SK-N-SH treated with all-trans-retinoic acid at 6 μM for 48 hours (cell line): ENCODE data around the gene PAEP.

Source experiments
- ATAC-seq: fragments of 200-7000 bp; cut with Tn5 transposase; 3 replicates; pipeline ENCODE4 v1.9.1; 2020; ENCODE audit warnings: mild to moderate bottlenecking, moderate library complexity
- ARNTL ChIP-seq: fragments of 450-650 bp; formaldehyde crosslinking; IDR thresholded peaks from 2 replicates; pipeline ENCODE4 v1.5.0; 2020; ENCODE audit warnings: low read depth, mild to moderate bottlenecking, moderate library complexity, borderline replicate concordance
- BACH2 ChIP-seq: fragments of 250-450 bp; sonication (Bioruptor Pico); IDR thresholded peaks from 2 replicates; pipeline ENCODE4 v1.9.0; 2021; ENCODE audit warnings: mild to moderate bottlenecking, borderline replicate concordance
- CREB5 ChIP-seq: fragments of 250-450 bp; sonication (Bioruptor Pico); IDR thresholded peaks from 2 replicates; pipeline ENCODE4 v1.5.1; 2020; ENCODE audit warnings: low read depth, mild to moderate bottlenecking, moderate library complexity
- CSDC2 ChIP-seq: fragments of 250-450 bp; sonication (Bioruptor Pico); IDR thresholded peaks from 2 replicates; pipeline ENCODE4 v1.5.0; 2020; ENCODE audit warnings: mild to moderate bottlenecking, moderate library complexity
- CSRNP3 ChIP-seq: fragments of 250-450 bp; sonication (Bioruptor Pico); IDR thresholded peaks from 2 replicates; pipeline ENCODE4 v1.5.1; 2021; ENCODE audit warnings: mild to moderate bottlenecking, moderate library complexity
- OSR1 ChIP-seq: fragments of 250-450 bp; sonication (Bioruptor Pico); IDR thresholded peaks from 2 replicates; pipeline ENCODE4 v1.8.0; 2022; ENCODE audit warnings: moderate library complexity, mild to moderate bottlenecking, inconsistent platforms
- PPARA ChIP-seq: fragments of 250-450 bp; sonication (Bioruptor Pico); IDR thresholded peaks from 2 replicates; pipeline ENCODE4 v1.5.0; 2020; ENCODE audit warnings: mild to moderate bottlenecking, borderline replicate concordance
- SNAI2 ChIP-seq: fragments of 250-450 bp; sonication (Bioruptor Pico); IDR thresholded peaks from 2 replicates; pipeline ENCODE4 v1.5.0; 2020; ENCODE audit warnings: mild to moderate bottlenecking, moderate library complexity
- TCF4 ChIP-seq: fragments of 250-450 bp; sonication (Bioruptor Pico); IDR thresholded peaks from 2 replicates; pipeline ENCODE4 v1.8.0; 2021; ENCODE audit warnings: mild to moderate bottlenecking, moderate library complexity, borderline replicate concordance
- ZC3H10 ChIP-seq: fragments of 250-450 bp; sonication (Bioruptor Pico); IDR thresholded peaks from 2 replicates; pipeline ENCODE4 v1.5.1; 2021; ENCODE audit warnings: mild to moderate bottlenecking, moderate library complexity
- ZFP3 ChIP-seq: fragments of 250-450 bp; sonication (Bioruptor Pico); IDR thresholded peaks from 2 replicates; pipeline ENCODE4 v1.5.0; 2020; ENCODE audit warnings: mild to moderate bottlenecking, moderate library complexity
- ZFP30 ChIP-seq: fragments of 450-650 bp; formaldehyde crosslinking; IDR thresholded peaks from 2 replicates; pipeline ENCODE4 v1.5.0; 2022; ENCODE audit warnings: mild to moderate bottlenecking, moderate library complexity
- ZNF565 ChIP-seq: fragments of 450-650 bp; formaldehyde crosslinking; conservative IDR thresholded peaks from 2 replicates; pipeline ENCODE4 v1.5.0; 2020; ENCODE audit warnings: low read depth, mild to moderate bottlenecking, moderate library complexity
- ZNF70 ChIP-seq: fragments of 450-650 bp; formaldehyde crosslinking; IDR thresholded peaks from 2 replicates; pipeline ENCODE4 v1.5.0; 2020; ENCODE audit warnings: mild to moderate bottlenecking, moderate library complexity
- ZNF8 ChIP-seq: fragments of 450-650 bp; formaldehyde crosslinking; IDR thresholded peaks from 2 replicates; pipeline ENCODE4 v1.5.0; 2020; ENCODE audit warnings: mild to moderate bottlenecking, moderate library complexity
- TF ChIP-seq, protein P1 (sequence below): fragments of 250-450 bp; sonication (Bioruptor Pico); IDR thresholded peaks from 2 replicates; pipeline ENCODE4 v1.5.0; 2020; ENCODE audit warnings: mild to moderate bottlenecking, moderate library complexity
- TF ChIP-seq, protein P2 (sequence below): fragments of 250-450 bp; sonication (Bioruptor Pico); IDR thresholded peaks from 2 replicates; pipeline ENCODE4 v1.8.0; 2021; ENCODE audit warnings: low read depth, mild to moderate bottlenecking, moderate library complexity, borderline replicate concordance
- TF ChIP-seq, protein P3 (sequence below): fragments of 250-450 bp; sonication (Bioruptor Pico); IDR thresholded peaks from 2 replicates; pipeline ENCODE4 v1.8.0; 2020; ENCODE audit warnings: mild to moderate bottlenecking, moderate library complexity, borderline replicate concordance

Gene PAEP

GRCh38 chr9:135589596-135590485 lies 28.3 kb downstream of the PAEP start:
- TF ChIP-seq CSRNP3 (CRISPR knock-in tag) (no peak), ARNTL (CRISPR knock-in tag) (no peak), SNAI2 (CRISPR knock-in tag) (no peak), ZNF8 (no peak), ZNF70 (no peak), TCF4 (CRISPR knock-in tag) (no peak)
- TF ChIP-seq, protein P1, sequence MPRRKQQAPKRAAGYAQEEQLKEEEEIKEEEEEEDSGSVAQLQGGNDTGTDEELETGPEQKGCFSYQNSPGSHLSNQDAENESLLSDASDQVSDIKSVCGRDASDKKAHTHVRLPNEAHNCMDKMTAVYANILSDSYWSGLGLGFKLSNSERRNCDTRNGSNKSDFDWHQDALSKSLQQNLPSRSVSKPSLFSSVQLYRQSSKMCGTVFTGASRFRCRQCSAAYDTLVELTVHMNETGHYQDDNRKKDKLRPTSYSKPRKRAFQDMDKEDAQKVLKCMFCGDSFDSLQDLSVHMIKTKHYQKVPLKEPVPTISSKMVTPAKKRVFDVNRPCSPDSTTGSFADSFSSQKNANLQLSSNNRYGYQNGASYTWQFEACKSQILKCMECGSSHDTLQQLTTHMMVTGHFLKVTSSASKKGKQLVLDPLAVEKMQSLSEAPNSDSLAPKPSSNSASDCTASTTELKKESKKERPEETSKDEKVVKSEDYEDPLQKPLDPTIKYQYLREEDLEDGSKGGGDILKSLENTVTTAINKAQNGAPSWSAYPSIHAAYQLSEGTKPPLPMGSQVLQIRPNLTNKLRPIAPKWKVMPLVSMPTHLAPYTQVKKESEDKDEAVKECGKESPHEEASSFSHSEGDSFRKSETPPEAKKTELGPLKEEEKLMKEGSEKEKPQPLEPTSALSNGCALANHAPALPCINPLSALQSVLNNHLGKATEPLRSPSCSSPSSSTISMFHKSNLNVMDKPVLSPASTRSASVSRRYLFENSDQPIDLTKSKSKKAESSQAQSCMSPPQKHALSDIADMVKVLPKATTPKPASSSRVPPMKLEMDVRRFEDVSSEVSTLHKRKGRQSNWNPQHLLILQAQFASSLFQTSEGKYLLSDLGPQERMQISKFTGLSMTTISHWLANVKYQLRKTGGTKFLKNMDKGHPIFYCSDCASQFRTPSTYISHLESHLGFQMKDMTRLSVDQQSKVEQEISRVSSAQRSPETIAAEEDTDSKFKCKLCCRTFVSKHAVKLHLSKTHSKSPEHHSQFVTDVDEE (CRISPR knock-in tag) = no peak
- TF ChIP-seq, protein P2, sequence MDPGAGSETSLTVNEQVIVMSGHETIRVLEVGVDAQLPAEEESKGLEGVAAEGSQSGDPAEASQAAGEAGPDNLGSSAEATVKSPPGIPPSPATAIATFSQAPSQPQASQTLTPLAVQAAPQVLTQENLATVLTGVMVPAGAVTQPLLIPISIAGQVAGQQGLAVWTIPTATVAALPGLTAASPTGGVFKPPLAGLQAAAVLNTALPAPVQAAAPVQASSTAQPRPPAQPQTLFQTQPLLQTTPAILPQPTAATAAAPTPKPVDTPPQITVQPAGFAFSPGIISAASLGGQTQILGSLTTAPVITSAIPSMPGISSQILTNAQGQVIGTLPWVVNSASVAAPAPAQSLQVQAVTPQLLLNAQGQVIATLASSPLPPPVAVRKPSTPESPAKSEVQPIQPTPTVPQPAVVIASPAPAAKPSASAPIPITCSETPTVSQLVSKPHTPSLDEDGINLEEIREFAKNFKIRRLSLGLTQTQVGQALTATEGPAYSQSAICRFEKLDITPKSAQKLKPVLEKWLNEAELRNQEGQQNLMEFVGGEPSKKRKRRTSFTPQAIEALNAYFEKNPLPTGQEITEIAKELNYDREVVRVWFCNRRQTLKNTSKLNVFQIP = no peak
- no peak for ATAC-seq

- TF ChIP-seq, protein P2 = no peak
- TF ChIP-seq TCF4 (CRISPR knock-in tag) = no peak
- no peak for TF ChIP-seq ZFP30 (CRISPR knock-in tag)
- TF ChIP-seq, all 23 proteins: peak for 0
- ATAC-seq = no peak
Observed at GRCh38 chr9:135590486-135591079, 29.0 kb downstream of the PAEP start.

DNA sequence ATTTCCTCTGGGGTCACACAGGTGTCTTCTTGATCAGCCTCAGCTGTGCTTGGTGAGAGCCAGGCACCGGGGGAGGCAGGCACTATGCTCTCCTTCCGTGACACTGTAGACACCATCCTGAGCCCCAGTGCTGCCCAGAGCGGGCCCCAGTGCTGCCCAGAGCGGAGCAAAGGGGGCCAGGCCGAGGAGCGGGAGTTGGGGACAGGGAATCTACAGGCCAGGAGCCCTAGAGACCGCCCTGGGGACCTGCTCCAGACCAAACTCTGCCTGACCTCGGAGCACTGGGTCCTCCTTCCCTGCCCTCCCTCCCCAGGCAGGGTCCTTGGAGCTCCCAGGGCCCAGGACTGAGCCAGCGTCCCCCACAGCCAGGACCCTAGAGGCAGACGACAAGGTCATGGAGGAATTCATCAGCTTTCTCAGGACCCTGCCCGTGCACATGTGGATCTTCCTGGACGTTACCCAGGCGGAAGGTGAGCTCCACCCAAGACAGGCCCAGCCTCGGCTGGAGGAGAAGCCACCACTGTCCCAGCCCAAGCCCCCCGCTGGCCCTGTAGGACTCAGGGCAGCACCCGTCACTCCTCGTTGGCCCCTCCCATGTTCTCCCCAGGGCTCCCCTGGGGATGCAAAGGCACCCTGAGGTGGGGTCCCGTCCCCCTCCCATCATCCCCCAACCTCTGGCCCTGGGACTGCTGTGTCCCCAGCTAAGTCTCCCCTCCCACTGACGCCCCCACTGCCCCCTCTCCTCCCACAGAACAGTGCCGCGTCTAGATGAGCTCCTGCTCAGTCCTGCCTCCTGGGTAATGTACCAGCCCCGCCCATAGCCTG lies 30.2 kb downstream of the PAEP start:
- ATAC-seq = no peak
- TF ChIP-seq, protein P1 (CRISPR knock-in tag) = no peak
- TF ChIP-seq ZNF70 = no peak
- TF ChIP-seq CSDC2 = no peak
- no peak for TF ChIP-seq PPARA (CRISPR knock-in tag)
- no peak for TF ChIP-seq ZFP30 (CRISPR knock-in tag)
- no peak for TF ChIP-seq ZNF565 (CRISPR knock-in tag)
- TF ChIP-seq CREB5 (CRISPR knock-in tag) = no peak
- TF ChIP-seq CSRNP3 (CRISPR knock-in tag) = no peak
- TF ChIP-seq SNAI2 (CRISPR knock-in tag) = no peak
- TF ChIP-seq BACH2 = no peak
- no peak for TF ChIP-seq ZC3H10 (CRISPR knock-in tag)
- TF ChIP-seq ZNF8 = no peak
- TF ChIP-seq ZFP3 (CRISPR knock-in tag) = no peak
- TF ChIP-seq OSR1 (CRISPR knock-in tag) = no peak
- TF ChIP-seq, protein P3, sequence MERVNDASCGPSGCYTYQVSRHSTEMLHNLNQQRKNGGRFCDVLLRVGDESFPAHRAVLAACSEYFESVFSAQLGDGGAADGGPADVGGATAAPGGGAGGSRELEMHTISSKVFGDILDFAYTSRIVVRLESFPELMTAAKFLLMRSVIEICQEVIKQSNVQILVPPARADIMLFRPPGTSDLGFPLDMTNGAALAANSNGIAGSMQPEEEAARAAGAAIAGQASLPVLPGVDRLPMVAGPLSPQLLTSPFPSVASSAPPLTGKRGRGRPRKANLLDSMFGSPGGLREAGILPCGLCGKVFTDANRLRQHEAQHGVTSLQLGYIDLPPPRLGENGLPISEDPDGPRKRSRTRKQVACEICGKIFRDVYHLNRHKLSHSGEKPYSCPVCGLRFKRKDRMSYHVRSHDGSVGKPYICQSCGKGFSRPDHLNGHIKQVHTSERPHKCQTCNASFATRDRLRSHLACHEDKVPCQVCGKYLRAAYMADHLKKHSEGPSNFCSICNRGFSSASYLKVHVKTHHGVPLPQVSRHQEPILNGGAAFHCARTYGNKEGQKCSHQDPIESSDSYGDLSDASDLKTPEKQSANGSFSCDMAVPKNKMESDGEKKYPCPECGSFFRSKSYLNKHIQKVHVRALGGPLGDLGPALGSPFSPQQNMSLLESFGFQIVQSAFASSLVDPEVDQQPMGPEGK = no peak
